ENCODE data around the gene ITLN2. TPM values are rescaled to one million over a fixed set of nuclear protein-coding genes. Genes with fewer than 3 reads are reported as not detected.

The ITLN2 gene
- total and polyA plus RNA-seq, 2 experiments from 2014 or later: 1.3 to 1.7 TPM

DNA sequence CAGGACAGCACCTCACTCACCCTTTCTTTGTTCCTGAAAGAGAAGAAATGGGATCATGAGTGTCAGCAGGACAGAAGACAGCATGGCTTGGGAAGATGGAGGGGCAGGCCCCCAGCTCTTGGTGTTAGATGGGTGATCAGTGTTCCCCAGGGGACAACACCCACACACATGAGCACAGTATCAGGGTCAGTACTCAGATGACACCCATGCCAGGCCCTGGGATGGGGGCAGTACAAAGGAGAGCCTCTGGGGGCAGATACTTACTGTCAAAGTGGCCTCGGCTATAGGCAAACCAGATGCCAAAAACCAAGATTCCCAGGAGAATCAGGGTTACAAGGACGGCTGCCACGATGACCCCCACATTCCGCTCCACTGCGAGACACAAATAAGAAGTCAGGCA lies 44.8 kb upstream of the ITLN2 start:
- Histone ChIP-seq H3K9me2 (replicated peaks; ENCODE audit: insufficient read depth) (no peaks in the 10 kb centered on the region), H3K9me3 (ENCODE audit: low read depth) (no peaks in the 10 kb centered on the region), H2AFZ (no peak overlapping the region), H3K27ac (peak overlapping the region; percentile 75), H3K4me2 (no peak overlapping the region), H3K4me1 (ENCODE audit: insufficient read depth) (peaks cover 15% of the 10 kb centered on the region), H3K79me2 (peaks cover 36% of the 10 kb centered on the region), H3K4me3 (no peak overlapping the region), H3K36me3 (replicated peaks; ENCODE audit: insufficient read depth, low read depth) (no peaks in the 10 kb centered on the region), H3K27me3 (no peaks in the 10 kb centered on the region), H4K20me1 (ENCODE audit: insufficient read depth, poor library complexity, severe bottlenecking) (peaks cover 6% of the 10 kb centered on the region)
- TF ChIP-seq EZH2phosphoT487 (IDR thresholded peaks at IDR 0.05; ENCODE audit: low read depth, severe bottlenecking, unreplicated experiment): no peak
- TF ChIP-seq EZH2 (IDR thresholded peaks at IDR 0.05; ENCODE audit: borderline replicate concordance): no peak
- TF ChIP-seq, protein P1, sequence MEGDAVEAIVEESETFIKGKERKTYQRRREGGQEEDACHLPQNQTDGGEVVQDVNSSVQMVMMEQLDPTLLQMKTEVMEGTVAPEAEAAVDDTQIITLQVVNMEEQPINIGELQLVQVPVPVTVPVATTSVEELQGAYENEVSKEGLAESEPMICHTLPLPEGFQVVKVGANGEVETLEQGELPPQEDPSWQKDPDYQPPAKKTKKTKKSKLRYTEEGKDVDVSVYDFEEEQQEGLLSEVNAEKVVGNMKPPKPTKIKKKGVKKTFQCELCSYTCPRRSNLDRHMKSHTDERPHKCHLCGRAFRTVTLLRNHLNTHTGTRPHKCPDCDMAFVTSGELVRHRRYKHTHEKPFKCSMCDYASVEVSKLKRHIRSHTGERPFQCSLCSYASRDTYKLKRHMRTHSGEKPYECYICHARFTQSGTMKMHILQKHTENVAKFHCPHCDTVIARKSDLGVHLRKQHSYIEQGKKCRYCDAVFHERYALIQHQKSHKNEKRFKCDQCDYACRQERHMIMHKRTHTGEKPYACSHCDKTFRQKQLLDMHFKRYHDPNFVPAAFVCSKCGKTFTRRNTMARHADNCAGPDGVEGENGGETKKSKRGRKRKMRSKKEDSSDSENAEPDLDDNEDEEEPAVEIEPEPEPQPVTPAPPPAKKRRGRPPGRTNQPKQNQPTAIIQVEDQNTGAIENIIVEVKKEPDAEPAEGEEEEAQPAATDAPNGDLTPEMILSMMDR (IDR thresholded peaks at IDR 0.05; ENCODE audit: poor library complexity): no peak
- WGBS (ENCODE audit: low lambda C conversion rate, missing lambda C conversion rate): 96% methylated on average over 5 of the region's 5 CpGs
- no peak for DNase-seq (ENCODE audit: low spot score)

DNA sequence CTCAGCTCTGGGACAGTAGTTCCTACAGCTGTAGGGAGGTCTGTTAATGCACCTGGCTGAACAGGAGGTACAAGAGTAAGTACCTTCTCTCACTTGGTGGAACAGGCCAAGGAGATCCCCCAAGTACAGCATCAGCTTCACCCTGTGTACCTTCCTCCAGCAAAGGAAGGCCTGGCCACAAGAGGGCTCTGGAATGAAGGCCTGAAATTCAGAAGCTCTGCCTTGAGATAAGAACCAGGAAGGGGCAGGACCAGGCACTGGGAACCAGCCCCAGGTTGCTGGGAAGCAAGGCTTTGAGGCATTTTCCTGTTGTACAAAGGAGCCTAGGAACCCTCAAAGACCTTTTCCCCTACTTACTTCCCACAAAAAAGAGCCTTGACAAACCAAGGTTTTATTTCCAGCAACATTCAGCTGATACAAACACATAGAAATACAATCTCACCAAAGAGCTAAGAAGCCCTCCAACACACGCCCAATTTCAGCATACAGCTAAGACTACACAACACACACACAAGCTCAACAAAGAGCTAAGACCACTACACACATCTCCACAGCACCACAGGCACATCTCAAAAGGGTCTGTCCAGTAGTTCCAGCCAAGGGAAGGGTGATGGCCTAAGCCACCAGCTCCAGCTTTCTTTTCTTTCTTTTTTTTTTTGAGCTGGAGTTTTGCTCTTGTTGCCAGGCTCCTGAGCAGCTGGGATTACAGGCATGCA lies 42.9 kb upstream of the ITLN2 start:
- TF ChIP-seq, protein P1 (IDR thresholded peaks at IDR 0.05; ENCODE audit: poor library complexity): peak; percentile 65
- no peak for TF ChIP-seq EZH2phosphoT487 (IDR thresholded peaks at IDR 0.05; ENCODE audit: low read depth, severe bottlenecking, unreplicated experiment)
- Histone ChIP-seq H2AFZ (no peak overlapping the region), H3K4me1 (ENCODE audit: insufficient read depth) (peaks cover 15% of the 10 kb centered on the region), H3K4me3 (no peak overlapping the region), H3K9me2 (replicated peaks; ENCODE audit: insufficient read depth) (no peaks in the 10 kb centered on the region), H4K20me1 (ENCODE audit: insufficient read depth, poor library complexity, severe bottlenecking) (peaks cover 5% of the 10 kb centered on the region), H3K36me3 (replicated peaks; ENCODE audit: insufficient read depth, low read depth) (no peaks in the 10 kb centered on the region), H3K27ac (peak overlapping the region; percentile 88), H3K27me3 (no peaks in the 10 kb centered on the region), H3K4me2 (no peak overlapping the region), H3K9me3 (ENCODE audit: low read depth) (no peaks in the 10 kb centered on the region), H3K79me2 (peaks cover 22% of the 10 kb centered on the region)
- peak; percentile 83 for DNase-seq (ENCODE audit: low spot score)
- WGBS (ENCODE audit: low lambda C conversion rate, missing lambda C conversion rate): 71% methylated on average over 1 of the region's 1 CpG

GRCh38 chr1:160996178-160996577 lies 41.6 kb upstream of the ITLN2 start:
- no peak for DNase-seq (ENCODE audit: low spot score)
- H3K27me3 ChIP-seq: no peaks in the 10 kb centered on the region
- peak overlapping the region; percentile 88 for H3K27ac ChIP-seq
- H3K79me2 ChIP-seq: peaks cover 10% of the 10 kb centered on the region
- peaks cover 10% of the 10 kb centered on the region for H3K4me1 ChIP-seq (ENCODE audit: insufficient read depth)
- no peak overlapping the region for H3K4me2 ChIP-seq
- no peaks in the 10 kb centered on the region for H3K9me3 ChIP-seq (ENCODE audit: low read depth)
- WGBS (ENCODE audit: low lambda C conversion rate, missing lambda C conversion rate): 89% methylated on average over 3 of the region's 3 CpGs
- no peaks in the 10 kb centered on the region for H3K9me2 ChIP-seq (replicated peaks; ENCODE audit: insufficient read depth)
- H2AFZ ChIP-seq: no peak overlapping the region
- H4K20me1 ChIP-seq (ENCODE audit: insufficient read depth, poor library complexity, severe bottlenecking): no peaks in the 10 kb centered on the region
- no peaks in the 10 kb centered on the region for H3K36me3 ChIP-seq (replicated peaks; ENCODE audit: insufficient read depth, low read depth)
- TF ChIP-seq, protein P1 (IDR thresholded peaks at IDR 0.05; ENCODE audit: poor library complexity): no peak
- TF ChIP-seq EZH2phosphoT487 (IDR thresholded peaks at IDR 0.05; ENCODE audit: low read depth, severe bottlenecking, unreplicated experiment): no peak
- TF ChIP-seq EZH2 (IDR thresholded peaks at IDR 0.05; ENCODE audit: borderline replicate concordance): no peak
- no peak overlapping the region for H3K4me3 ChIP-seq

Data from hepatocyte (in vitro differentiated cells).